GM12892 (cell line): ENCODE results near the gene DCC.

Experiments used
- POLR2AphosphoS5 ChIP-seq: IDR thresholded peaks from 2 replicates; pipeline ENCODE4 v1.6.1; 2011; ENCODE audit warnings: low read depth, low read length, control low read depth
- TAF1 ChIP-seq: IDR thresholded peaks from 2 replicates; pipeline ENCODE4 v1.6.1; 2011; ENCODE audit warnings: low read depth, mild to moderate bottlenecking, control low read depth, low read length, borderline replicate concordance

DNA sequence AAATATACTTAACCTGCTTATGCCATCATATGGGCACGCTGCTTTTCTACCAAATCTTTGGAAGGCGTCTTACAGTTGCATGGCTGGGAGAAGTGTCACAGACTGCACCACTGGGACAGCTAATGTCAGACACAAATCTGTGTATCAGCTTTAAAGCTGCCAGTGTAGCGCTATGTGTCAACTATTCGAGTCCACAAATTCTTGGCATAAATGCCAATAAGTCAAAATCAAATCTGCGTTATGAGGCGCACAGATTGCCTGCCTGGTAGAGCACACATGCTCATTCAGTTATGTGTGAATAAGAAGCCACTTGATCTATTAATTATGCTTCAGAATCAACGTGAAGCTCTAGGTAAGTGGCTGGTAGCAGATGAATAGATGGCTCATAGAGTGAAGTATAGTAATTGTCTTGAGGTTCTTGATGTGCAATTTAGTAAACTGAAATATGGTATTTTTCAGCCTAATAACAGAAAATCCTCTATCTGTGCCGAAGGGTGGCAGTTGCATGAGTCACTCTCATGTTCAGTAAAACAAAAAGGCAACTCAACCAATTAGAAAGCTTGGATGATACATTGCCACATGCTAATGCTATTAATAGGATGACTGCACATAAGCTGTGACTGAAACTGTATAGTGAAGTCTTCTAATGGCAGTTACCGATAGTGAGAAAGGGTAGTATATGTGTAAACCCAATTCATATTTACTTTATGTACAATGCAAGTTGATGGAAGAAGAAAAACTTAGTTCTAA, 52.0 kb downstream of the DCC start:
- TF ChIP-seq TAF1 (no peak), POLR2AphosphoS5 (no peak)
